ENCODE data around the gene TTYH3. TPM values are rescaled to one million over a fixed set of nuclear protein-coding genes. Genes with fewer than 3 reads are reported as not detected.
"Not testable (repeated sequence)": the region's sequence is repeated elsewhere in the genome, so short reads cannot be mapped to it uniquely, and the experiment has no call there.

Gene TTYH3
- total RNA-seq, 1 experiment from 2014 or later: 187 TPM

GRCh38 chr7:2607122-2607922 lies 24.5 kb upstream of the TTYH3 start:
- Mint-ChIP-seq H3K36me3 (ENCODE audit: insufficient read depth, unreplicated experiment) (peaks cover 41% of the 10 kb centered on the region), H3K27me3 (ENCODE audit: unreplicated experiment) (no peaks in the 10 kb centered on the region), H3K27ac (ENCODE audit: unreplicated experiment) (no peak overlapping the region), H3K4me3 (ENCODE audit: low read depth, unreplicated experiment) (no peak overlapping the region), H3K4me1 (ENCODE audit: low read depth, unreplicated experiment) (no peaks in the 10 kb centered on the region), H3K9me3 (ENCODE audit: low read depth, unreplicated experiment) (no peaks in the 10 kb centered on the region)
- no TSS peak for BruUV-seq (replicated peaks)
- intact Hi-C loops (cut with micrococcal nuclease; ENCODE audit: unreplicated experiment): no loop called here
- CTCF ChIA-PET: interaction anchor here (0.6 to 1.5 kb wide), 4 partner anchors 9 to 1433 kb away, joined by 3 to 4 read pairs (median 3); no protein-coding TSS in a partner anchor
- DNase-seq: no peak
- no peak for TF ChIP-seq CTCF (IDR thresholded peaks at IDR 0.05; ENCODE audit: unreplicated experiment)

- intact Hi-C loops (cut with micrococcal nuclease; ENCODE audit: unreplicated experiment): no loop called here
- DNase-seq: no peak
- no peaks in the 10 kb centered on the region for H3K9me3 Mint-ChIP-seq (ENCODE audit: low read depth, unreplicated experiment)
- no peak overlapping the region for H3K27ac Mint-ChIP-seq (ENCODE audit: unreplicated experiment)
- H3K36me3 Mint-ChIP-seq (ENCODE audit: insufficient read depth, unreplicated experiment): peaks cover 36% of the 10 kb centered on the region
- no peaks in the 10 kb centered on the region for H3K4me1 Mint-ChIP-seq (ENCODE audit: low read depth, unreplicated experiment)
- TF ChIP-seq CTCF (IDR thresholded peaks at IDR 0.05; ENCODE audit: unreplicated experiment): no peak
- no peak overlapping the region for H3K4me3 Mint-ChIP-seq (ENCODE audit: low read depth, unreplicated experiment)
- CTCF ChIA-PET: interaction anchor here (0.6 to 1.5 kb wide), 5 partner anchors 18 to 391 kb away, joined by 3 to 4 read pairs (median 3); no protein-coding TSS in a partner anchor
- BruUV-seq (replicated peaks): no TSS peak
- H3K27me3 Mint-ChIP-seq (ENCODE audit: unreplicated experiment): no peaks in the 10 kb centered on the region
Measured at GRCh38 chr7:2607923-2608904, 23.6 kb upstream of the TTYH3 start.

GRCh38 chr7:2608921-2609411 lies 22.8 kb upstream of the TTYH3 start:
- no peak for DNase-seq
- CTCF ChIA-PET: interaction anchor here (0.6 to 1.5 kb wide), 9 partner anchors 17 to 635 kb away, joined by 3 to 4 read pairs (median 3); no protein-coding TSS in a partner anchor

GRCh38 chr7:2609646-2610045 lies 22.1 kb upstream of the TTYH3 start:
- DNase-seq; H3K27me3 Mint-ChIP-seq (ENCODE audit: unreplicated experiment); H3K4me3 Mint-ChIP-seq (ENCODE audit: low read depth, unreplicated experiment); H3K4me1 Mint-ChIP-seq (ENCODE audit: low read depth, unreplicated experiment); H3K9me3 Mint-ChIP-seq (ENCODE audit: low read depth, unreplicated experiment); intact Hi-C loops (cut with micrococcal nuclease; ENCODE audit: unreplicated experiment); H3K27ac Mint-ChIP-seq (ENCODE audit: unreplicated experiment); BruUV-seq (replicated peaks): not testable (repeated sequence)
- H3K36me3 Mint-ChIP-seq (ENCODE audit: insufficient read depth, unreplicated experiment): peaks cover 32% of the 10 kb centered on the region
- CTCF ChIA-PET: interaction anchor here (0.6 to 0.7 kb wide), 3 partner anchors 16 to 634 kb away, joined by 3 read pairs; no protein-coding TSS in a partner anchor

More at GRCh38 chr7:2608921-2609411, 22.8 kb upstream of the TTYH3 start:
- H3K27me3 Mint-ChIP-seq (ENCODE audit: unreplicated experiment): no peaks in the 10 kb centered on the region
- H3K4me3 Mint-ChIP-seq (ENCODE audit: low read depth, unreplicated experiment): no peak overlapping the region
- no peaks in the 10 kb centered on the region for H3K9me3 Mint-ChIP-seq (ENCODE audit: low read depth, unreplicated experiment)
- no peaks in the 10 kb centered on the region for H3K4me1 Mint-ChIP-seq (ENCODE audit: low read depth, unreplicated experiment)
- TF ChIP-seq CTCF (IDR thresholded peaks at IDR 0.05; ENCODE audit: unreplicated experiment): no peak
- no TSS peak for BruUV-seq (replicated peaks)
- peaks cover 32% of the 10 kb centered on the region for H3K36me3 Mint-ChIP-seq (ENCODE audit: insufficient read depth, unreplicated experiment)
- intact Hi-C loops (cut with micrococcal nuclease; ENCODE audit: unreplicated experiment): no loop called here
- H3K27ac Mint-ChIP-seq (ENCODE audit: unreplicated experiment): no peak overlapping the region

All from Calu3 (cell line).